GM12878 (cell line): ENCODE data around the gene PAXX.

Source experiments
- CBX3 ChIP-seq: fragments of 200-600 bp; sonication (generic); IDR thresholded peaks from 2 replicates; pipeline ENCODE4 v1.6.1; 2016; ENCODE audit warnings: low read depth, borderline replicate concordance
- EED ChIP-seq: sonication (generic); IDR thresholded peaks from 2 replicates; pipeline ENCODE4 v1.6.1; 2016; ENCODE audit warnings: antibody characterized with exemption, low read depth
- ETV6 ChIP-seq, 2 experiments: fragments of 450-650 bp in 1 of 2; IDR thresholded peaks in 1 of 2; conservative IDR thresholded peaks in 1 of 2; 2 replicates each; pipeline ENCODE4 v1.6.1; 2014; ENCODE audit warnings: antibody characterized with exemption in 1 of 2, borderline replicate concordance in 1 of 2, low read depth in 1 of 2, mild to moderate bottlenecking in 1 of 2, moderate library complexity in 1 of 2
- POLR2AphosphoS2 ChIP-seq: IDR thresholded peaks from 2 replicates; pipeline ENCODE4 v1.6.1; 2011; ENCODE audit warnings: low read depth, mild to moderate bottlenecking, low read length, improper control_type of control experiment, moderate library complexity
- SIN3A ChIP-seq: IDR thresholded peaks from 2 replicates; pipeline ENCODE4 v1.6.1; 2012; ENCODE audit warnings: low read depth, low read length, improper control_type of control experiment
- SIX5 ChIP-seq: IDR thresholded peaks from 2 replicates; pipeline ENCODE4 v1.6.1; 2011; ENCODE audit warnings: mild to moderate bottlenecking, low read depth, low read length, moderate library complexity; ENCODE audit not compliant: severe bottlenecking
- SP1 ChIP-seq: IDR thresholded peaks from one replicate; pipeline ENCODE4 v1.6.1; 2011; ENCODE audit warnings: low read depth, low read length
- TF ChIP-seq, protein P1 (sequence below), 3 experiments: IDR thresholded peaks in 2 of 3; conservative IDR thresholded peaks in 1 of 3; 2 replicates each; pipeline ENCODE4 v1.5.1; 2011; ENCODE audit warnings: low read depth in 3 of 3, low read length in 3 of 3, mild to moderate bottlenecking in 3 of 3, control low read depth in 2 of 3, moderate library complexity in 2 of 3, inconsistent platforms in 1 of 3, mixed read lengths in 1 of 3; ENCODE audit not compliant: control insufficient read depth in 2 of 3, insufficient read depth in 1 of 3; ENCODE audit errors: extremely low read depth in 1 of 3
- TF ChIP-seq, protein P2 (sequence below): IDR thresholded peaks from 2 replicates; pipeline ENCODE4 v1.6.1; 2011; ENCODE audit warnings: low read depth, low read length, improper control_type of control experiment, borderline replicate concordance
- TF ChIP-seq, protein P3 (sequence below): fragments of 450-650 bp; IDR thresholded peaks from 2 replicates; pipeline ENCODE4 v1.6.1; 2016; ENCODE audit warnings: mild to moderate bottlenecking

- TF ChIP-seq, protein P1, sequence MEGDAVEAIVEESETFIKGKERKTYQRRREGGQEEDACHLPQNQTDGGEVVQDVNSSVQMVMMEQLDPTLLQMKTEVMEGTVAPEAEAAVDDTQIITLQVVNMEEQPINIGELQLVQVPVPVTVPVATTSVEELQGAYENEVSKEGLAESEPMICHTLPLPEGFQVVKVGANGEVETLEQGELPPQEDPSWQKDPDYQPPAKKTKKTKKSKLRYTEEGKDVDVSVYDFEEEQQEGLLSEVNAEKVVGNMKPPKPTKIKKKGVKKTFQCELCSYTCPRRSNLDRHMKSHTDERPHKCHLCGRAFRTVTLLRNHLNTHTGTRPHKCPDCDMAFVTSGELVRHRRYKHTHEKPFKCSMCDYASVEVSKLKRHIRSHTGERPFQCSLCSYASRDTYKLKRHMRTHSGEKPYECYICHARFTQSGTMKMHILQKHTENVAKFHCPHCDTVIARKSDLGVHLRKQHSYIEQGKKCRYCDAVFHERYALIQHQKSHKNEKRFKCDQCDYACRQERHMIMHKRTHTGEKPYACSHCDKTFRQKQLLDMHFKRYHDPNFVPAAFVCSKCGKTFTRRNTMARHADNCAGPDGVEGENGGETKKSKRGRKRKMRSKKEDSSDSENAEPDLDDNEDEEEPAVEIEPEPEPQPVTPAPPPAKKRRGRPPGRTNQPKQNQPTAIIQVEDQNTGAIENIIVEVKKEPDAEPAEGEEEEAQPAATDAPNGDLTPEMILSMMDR (IDR thresholded peaks at IDR 0.05 in 2 of 3, conservative IDR thresholded peaks at IDR 0.05 in 1 of 3; ENCODE audit: control insufficient read depth in 2 of 3, extremely low read depth in 1 of 3, insufficient read depth in 1 of 3, low read depth in 3 of 3, low read length in 3 of 3): no peak
- TF ChIP-seq ETV6 (conservative IDR thresholded peaks at IDR 0.05 in 1 of 2, IDR thresholded peaks at IDR 0.05 in 1 of 2; ENCODE audit: borderline replicate concordance in 1 of 2, low read depth in 1 of 2): no peak
- no peak for TF ChIP-seq EED
- no peak for TF ChIP-seq POLR2AphosphoS2
- TF ChIP-seq, protein P2, sequence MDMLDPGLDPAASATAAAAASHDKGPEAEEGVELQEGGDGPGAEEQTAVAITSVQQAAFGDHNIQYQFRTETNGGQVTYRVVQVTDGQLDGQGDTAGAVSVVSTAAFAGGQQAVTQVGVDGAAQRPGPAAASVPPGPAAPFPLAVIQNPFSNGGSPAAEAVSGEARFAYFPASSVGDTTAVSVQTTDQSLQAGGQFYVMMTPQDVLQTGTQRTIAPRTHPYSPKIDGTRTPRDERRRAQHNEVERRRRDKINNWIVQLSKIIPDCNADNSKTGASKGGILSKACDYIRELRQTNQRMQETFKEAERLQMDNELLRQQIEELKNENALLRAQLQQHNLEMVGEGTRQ: no peak
- TF ChIP-seq, protein P3, sequence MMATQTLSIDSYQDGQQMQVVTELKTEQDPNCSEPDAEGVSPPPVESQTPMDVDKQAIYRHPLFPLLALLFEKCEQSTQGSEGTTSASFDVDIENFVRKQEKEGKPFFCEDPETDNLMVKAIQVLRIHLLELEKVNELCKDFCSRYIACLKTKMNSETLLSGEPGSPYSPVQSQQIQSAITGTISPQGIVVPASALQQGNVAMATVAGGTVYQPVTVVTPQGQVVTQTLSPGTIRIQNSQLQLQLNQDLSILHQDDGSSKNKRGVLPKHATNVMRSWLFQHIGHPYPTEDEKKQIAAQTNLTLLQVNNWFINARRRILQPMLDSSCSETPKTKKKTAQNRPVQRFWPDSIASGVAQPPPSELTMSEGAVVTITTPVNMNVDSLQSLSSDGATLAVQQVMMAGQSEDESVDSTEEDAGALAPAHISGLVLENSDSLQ: no peak
- no peak for TF ChIP-seq CBX3
- TF ChIP-seq SIN3A: no peak
- TF ChIP-seq SP1: no peak
- TF ChIP-seq SIX5: no peak
These were observed 39.8 kb upstream of the PAXX start for GRCh38 chr9:136952321-136952850.
